Nucleus accumbens (tissue), 56 donors: ENCODE measurements around the gene PRRT4.

Source experiments
- DNase-seq, 56 donors: peaks; one replicate each; lab custom pipeline; 2025; lab: John Stamatoyannopoulos, UW

The PRRT4 gene

DNA sequence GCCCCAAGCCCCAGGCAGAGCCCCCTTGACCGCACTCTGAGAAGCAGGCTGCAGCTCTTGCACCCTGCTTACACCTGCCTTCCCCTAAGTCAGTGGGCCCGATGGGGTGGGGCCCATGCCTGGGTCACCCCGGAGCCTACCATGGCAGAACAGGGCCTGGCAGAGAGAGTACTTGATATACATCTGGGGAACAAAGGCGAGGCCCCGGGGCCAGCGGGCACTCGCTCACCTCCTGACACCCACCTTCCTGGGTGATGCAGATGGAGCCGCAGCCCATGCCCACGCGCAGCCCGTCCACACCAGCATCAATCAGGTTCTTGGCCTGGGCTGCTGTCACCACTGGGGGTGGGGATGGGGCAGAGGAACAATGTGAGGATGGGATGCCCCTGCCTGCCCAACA lies 34.9 kb upstream of the PRRT4 start:
- no peak for DNase-seq

DNA sequence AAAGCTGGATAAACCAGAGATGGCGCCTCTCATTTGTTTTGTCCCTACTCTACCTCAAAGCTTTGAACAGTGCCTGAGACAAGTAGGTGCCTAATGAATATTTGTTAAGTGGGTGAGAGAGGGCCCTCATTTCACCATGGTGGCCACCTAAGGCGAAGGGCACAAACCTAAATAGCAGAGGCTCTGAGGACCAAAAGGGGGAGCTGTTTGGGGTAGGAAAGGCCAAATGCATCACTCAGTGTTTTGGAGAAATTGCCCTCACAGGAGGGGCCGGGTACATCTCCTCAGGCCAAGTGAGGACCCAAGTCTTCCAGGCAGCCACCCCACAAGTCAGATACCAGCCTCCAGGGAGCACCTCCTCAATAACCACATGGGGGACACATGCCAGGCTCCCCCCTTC lies 34.3 kb upstream of the PRRT4 start:
- DNase-seq, result no peak

DNA sequence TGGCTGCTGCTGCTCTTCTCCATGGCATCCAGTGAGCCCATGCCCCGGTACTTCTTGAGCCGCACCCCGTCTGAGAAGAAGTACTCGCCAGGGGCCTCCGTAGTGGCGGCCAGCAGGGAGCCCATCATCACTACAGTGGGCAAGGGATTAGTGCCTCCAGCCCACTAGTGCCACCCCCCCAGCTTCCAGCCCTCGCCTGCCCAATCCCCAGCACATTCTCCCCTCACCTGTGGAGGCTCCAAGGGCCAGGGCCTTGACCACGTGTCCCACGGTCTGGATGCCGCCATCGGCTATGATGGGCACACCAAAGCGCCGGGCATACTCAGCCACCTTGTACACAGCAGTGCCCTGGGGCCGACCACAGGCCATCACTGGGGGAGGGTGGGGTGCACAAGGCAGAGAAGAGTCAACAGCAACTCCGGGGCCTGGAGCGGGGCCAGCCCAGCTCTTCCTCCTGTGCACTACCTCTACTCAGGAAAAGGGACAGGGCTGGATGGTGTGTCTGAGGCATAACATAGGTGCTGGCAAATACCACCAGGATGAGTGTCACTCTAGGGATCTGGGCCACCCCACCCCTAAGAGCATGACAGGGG lies 33.5 kb upstream of the PRRT4 start:
- DNase-seq, result no peak

DNA sequence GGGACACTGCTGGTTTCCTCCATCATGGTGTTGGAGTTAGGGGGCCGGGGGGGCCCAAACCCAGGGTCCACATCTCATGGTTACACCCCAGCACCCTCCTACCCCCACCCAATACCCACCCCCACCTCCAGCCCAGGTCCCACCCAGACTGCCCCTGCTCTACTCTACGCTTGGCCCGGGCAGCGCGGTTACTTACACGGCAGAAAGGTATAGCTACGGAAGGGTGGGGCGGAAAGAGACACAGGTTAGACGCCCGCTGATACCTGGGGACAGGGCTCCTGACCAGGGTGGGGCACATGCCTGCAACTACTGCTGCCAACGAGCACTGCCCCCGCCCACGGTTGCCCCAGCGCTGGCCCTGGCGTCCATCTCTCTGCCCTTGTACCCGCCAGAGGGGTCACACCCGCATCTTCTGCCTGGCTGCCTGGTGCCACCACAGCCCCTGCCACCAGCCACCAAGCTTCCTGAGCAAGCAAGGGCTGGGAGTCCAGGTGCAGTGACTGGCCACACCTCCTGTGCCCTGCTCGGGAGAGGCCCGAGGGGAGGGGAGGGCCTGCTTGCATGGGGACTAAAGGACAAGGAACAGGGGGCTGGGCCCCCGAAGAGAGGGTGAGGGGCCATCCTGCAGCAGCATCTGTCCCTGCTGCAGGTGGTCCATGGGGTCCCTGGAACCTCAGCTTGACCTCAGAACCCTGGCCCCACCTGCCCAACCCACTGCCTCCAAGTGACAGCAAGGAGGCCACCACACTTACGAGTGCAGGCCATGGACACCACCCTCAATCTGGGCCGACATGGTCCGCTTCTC lies 32.2 kb upstream of the PRRT4 start:
- no peak for DNase-seq

DNA sequence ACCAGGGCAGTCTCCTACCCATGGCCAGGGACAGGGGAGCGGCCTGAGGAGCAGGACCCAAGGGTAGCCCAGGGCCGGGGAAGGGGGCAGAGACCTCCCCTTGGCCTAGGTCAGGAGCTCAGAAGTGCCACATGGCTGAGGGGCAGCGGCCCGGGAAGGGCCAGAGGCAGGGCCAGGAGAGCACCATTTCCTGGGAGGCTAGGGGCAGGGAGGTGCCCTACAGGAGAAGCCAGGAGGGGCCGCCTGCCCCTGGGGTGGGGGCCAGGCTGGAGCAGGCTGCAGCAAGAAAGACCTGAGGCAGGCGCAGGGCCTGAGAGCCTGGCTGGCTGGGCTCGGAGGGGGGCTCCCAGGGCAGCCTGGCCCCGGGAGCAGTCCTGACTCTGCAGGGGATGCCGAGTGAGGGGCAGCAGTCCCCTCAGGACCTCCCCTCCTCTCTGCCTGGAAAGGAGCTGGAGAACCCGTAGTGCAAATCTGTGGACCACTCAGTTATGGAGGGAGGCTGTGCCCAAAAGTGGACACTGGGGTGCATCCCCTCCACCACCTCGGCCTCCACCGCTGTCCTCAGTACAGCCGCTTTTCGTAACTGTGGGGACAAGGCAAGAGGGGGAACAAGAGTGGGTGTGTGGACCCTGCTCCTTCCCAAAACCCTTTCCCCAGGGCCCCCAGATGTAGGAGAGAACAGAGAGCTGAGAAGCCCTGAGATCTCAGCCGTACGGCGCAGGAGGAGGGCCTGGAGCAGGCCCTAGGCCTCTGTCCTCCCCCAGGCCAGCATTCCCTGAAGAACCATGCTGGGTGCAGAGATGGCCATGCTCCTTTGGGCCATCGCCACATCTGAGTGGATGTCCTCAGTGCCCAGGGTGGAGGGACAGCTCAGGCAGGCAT lies 31.2 kb upstream of the PRRT4 start:
- DNase-seq, result no peak

DNA sequence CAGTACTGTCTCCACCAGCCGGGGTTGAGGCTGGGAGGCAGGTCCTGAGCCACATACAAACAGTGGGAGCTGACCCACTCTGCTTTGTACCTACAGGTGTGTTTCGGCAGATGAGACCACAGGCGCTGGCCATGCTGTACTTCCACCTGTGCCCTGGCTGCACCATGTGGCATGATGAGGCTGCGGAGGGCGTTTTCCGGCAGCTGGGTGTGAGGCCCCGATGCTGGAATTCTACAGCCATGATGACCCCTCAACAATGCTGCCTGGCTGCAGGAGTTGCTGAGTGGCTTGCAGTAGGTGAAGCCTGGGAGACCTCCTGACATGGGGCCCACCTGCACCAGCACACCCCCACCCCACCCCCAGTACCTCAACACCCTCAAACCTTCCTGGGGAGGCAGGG lies 30.3 kb upstream of the PRRT4 start:
- no peak for DNase-seq

DNA sequence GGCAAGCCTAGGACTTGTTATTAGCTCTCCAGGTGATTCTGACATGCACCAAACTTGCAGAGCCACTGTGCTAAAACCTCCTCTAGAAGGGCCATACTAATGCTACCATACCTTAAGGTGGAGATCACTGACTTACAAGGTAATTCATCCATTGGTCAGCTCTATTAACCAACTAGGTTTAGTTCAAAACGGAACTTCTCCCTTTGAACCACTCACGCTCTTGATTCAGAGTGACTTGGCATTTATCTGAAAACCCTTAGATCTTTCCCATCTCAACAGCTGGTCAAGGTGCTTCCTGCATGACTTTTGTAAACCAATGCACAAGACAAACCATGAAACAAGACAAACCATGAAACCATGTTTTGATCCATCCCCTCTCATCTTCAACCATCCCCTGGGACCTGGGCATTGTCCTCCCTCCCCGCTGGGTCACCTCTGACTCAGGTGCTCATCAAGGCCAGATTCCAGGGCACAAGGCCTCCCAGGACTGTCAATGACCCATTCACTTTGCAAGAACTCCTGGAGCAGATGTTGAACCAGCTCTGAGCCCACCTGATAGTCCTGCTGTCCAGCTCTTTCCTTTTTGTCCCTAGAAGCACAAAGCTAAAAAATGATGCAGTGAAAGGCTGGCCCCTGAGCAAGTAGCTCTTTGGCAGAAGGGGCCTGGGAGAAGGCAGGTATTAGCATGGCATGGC lies 29.5 kb upstream of the PRRT4 start:
- DNase-seq, result no peak

DNA sequence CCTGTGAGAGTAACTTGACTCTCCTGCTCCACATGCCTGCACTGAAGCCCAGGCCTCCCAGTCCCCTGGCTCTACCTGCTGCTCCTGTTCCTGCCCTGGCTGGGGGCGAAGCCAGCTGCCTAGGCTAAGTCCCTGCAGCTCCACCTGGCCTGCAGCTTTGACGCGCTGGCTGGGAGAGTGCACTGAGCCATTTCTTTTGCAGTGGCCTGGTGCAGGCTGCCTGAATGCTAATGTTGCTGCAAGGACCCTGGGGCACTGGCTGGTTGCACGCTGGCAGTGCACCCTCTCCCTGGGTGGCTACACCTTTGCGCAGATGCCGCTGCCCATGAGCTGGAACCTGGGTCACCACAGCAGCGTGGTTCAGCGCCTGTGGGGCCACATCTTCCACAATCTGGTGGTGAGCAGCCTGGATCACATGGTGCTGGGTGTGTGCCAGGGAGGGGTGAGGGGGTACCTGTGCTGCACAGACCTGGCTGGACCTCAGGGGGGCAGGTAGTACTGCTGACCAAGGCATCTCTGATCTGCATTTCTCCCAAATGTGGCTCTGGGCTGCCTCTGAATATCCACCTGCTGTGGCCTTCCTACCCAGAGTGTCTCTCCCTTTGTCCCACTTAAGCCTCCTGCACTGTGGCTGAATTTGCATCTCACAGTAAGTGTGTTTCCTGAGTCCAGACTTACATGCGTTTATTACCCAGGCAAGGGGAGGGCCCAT lies 28.3 kb upstream of the PRRT4 start:
- DNase-seq, result no peak

DNA sequence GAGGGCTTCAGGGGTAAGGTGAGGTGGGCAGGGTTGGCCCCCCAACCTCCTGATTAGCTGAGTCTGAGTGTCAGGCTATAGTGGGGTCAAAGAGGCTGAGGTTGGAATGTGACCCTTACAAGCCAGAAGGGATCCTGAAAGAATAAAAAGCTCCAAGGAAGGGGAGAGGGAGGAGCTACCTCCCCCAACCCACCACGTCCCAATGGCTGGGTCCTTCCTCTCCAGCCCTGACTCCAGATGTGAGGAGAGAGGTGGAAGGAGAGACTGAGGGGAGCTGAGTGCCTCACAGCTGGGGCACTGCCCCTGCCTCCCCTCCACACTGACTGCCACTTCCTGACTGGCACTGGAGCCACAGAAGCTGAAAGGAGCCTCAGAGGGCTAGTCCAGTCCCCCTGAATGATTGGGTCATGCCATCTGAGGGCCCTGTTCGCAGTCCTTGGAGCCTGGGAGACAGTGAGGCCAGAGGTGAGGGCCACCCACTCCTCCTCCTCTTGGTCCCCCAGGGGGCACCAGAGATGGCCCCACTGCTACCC lies 27.7 kb upstream of the PRRT4 start:
- DNase-seq, result no peak

DNA sequence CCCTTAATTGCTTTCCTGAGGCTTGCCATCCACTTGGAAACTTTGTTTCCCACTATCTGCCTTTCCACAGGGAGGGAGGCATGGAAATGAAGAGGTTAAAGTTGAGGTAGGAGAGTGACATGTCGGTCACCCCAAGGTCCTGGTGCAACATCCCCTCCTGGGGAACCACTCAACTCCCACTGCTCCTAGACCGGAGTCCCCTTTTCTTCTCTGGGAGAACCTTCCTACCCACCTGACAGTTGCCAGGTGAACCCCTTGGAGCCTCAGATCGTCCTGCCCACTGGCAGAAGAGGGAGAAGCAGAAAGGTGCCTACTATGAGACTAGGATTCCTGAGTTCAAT lies 26.6 kb upstream of the PRRT4 start:
- DNase-seq, result no peak

DNA sequence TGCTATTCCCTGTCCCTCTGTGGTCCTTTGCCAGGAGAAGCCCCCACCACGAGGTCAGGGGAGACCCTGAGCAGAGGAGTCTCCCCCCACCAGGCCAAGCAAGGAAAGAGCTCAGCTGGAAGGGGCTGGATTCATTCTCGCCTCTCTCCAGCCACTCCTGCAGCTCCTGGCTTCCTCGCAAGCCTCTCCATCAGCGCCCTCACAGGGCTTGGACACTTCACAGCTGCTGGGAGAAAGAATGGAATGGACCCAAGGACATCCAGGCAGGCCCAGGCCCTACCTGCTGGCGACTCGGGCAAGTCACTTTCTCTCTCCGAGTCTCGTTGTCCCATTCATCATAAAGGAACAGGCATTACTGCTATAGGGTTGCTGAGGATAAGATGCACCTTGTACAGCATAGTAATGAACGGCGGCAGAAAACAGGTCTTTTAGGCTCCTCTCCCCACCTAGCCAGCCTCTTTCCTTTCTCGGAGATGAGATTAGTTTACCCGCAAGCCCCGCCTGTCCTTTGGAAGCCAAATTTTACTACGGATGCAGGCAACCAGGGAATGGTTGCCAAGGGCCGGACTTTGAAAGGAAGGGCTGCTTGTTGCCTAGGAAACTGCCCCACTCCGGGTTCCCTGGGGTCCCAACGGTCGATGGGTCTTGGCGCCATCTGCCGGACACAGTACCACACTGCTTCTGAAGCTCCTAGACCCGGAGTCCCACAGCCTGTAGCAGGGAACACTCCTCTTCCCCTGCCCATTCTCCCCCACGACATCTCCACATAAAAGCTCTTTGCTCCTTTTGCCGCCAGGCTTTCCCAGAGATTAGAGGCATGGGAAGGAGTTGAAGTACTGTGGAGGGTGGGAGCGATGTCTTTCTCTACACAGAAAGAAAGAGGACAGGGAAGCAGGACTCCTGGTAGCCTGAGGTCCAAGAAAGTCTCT lies 26.0 kb upstream of the PRRT4 start:
- peak in 54 of 56 donors; percentile 16 to 92 (median 60) for DNase-seq

DNA sequence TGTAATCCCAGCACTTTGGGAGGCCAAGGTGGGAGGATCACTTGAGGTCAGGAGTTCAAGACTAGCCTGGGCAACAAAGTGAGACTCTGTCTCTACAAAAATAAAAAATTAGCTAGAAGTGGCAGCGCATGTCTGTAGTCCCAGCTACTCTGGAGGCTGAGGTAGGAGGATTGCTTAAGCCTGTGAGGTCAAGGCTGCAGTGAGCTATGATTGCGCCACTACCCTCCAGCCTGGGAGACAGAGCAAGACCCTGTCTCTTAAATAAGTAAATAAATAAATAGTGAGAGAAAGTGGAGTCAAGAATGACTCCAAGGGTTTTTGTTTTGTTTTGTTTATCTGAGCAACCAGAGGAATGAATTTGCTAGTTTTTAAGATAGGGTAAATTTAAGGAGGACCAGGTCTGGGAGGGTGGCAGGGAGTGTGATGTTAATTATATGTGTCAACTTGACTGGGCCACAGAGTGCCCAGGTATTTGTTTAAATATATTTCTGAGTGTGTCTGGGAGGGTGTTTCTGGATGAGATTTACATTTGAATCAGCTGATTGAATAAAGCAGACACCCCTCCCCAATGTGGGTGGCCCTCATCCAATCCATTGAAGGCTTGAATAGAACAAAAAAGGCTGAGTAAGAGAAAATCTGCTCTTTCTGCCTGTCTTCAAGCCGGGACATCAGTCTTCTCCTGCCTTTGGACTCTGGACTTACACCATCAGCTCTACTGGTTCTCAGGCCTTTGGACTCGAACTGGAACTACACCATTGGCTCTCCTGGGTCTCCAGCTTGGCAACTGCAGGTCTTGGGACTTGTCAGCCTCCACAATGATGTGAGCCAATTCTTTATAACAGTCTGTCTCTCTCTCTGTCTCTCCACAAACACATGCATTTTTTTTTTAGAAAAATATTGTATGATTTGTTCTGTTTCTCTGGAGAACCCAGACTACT lies 24.8 kb upstream of the PRRT4 start:
- DNase-seq, result no peak

DNA sequence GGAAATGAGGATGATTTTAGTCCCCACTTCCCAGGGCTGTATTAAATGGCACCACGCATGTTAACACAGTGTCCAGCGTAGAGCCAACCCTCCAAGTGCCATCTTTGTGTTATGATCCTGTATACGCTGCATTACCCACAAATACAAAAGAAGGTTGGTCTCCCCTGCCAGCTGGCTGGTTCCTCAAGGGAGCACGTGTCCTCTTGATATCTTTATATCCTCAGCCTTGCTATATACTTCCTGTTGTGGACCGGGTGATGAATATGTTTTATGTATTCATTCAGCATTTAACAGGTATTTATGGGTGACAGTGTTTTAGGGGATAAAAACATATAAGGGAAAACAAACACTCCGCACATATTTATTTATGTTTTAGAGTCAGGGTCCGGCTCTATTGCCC lies 23.2 kb upstream of the PRRT4 start:
- DNase-seq, result no peak

DNA sequence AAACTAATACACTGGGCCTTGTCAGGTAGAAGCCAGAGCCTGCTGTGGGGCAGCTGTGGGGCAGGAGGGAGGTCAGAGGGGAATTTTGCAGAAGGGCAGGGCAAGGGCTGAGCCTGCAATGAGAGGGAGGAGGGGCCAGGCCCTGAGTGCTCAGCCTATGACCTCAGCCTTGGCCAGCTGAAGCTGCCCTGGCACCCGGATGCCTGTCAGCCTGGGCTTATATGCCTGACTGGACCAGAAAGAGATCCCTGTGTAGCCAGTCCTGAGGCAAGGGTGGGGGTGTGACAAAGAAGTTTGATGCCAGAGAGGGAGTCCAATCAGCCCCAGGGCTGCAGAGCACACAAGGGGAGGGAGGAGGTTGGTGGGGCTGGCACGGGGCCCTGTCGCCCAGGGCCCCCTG lies 22.3 kb upstream of the PRRT4 start:
- peak in 3 of 56 donors; percentile 21 to 32 (median 22) for DNase-seq

DNA sequence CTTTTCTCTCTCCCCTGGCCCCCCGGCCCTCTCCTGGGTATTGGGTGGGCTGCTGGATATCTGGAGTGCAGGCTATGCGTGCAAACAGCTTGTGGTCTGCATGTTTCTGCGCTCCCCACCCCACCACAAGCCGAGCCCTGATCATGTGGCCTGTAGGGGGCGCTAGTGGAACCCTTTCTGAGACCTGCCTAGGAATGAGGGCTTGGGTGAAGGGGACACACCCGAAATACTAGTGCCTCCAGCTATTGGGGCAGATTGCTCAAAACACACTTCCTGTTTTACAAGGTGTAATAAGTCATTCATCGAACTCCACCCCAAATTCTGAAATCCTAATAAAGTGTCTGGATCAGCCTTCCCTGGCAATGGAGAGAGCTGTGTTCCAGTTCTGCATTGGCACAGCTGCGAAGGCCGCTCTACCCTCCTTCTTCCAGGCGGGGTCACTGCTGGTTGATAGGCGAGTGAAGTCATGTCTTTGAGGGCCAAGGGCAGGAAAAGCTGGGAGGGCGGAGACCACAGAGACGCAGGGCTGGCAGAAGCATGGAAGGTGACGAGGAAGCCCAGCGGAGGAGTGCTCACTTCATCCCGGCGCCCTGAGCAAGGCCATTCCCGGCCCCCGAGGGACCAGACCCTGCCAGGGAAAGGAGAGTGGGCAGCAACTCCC lies 19.8 kb upstream of the PRRT4 start:
- DNase-seq, result no peak

DNA sequence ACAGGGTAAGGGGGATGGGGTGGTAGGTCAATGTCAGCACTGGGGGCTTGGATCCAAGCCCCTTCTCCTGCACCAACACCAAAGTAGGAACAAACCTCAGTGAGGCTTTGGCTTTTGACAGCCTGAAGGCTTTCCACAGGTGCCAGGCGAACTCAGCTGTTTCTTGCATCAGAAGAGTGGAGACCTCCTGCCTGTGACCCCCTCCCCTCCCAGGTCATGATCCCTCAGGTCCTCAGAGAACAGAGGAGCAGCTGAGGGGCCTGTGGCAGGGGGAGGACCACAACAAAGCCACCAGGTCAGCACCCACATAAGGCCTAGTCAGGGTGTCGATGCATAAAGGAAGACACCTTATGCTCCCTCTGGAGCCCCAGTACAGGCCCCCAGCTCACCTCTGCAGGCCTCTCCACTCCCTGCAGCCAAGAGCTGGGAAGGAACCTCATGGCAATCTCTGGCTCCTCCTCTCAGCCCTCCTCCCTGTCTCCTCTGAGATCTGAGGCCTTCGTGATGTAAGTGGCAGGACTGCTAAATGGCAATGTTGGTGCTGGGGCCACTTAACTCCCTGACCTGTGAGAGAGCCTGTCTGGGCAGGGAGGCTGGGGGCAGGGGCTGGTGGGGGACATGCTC lies 19.1 kb upstream of the PRRT4 start:
- no peak for DNase-seq
